UCSD-AML1 (cell line): Measurements from ENCODE around the gene CEP126.

Source experiments
- DNase-seq: peaks from one replicate; lab custom pipeline; 2025; ENCODE audit not compliant: unreplicated experiment; lab: John Stamatoyannopoulos, UW

The CEP126 gene

GRCh38 chr11:101914738-101915426 is at the start of gene CEP126:
Gene CEP126, plus strand, starts transcription at chr11:101915010. Its CDS starts 275 bp downstream, at chr11:101915285.
- peak; percentile 76 for DNase-seq

- DNase-seq, result no peak
These were observed 48.0 kb upstream of the CEP126 start for GRCh38 chr11:101866619-101867491.

- DNase-seq, result no peak
These were observed 46.9 kb upstream of the CEP126 start for GRCh38 chr11:101867951-101868350.

GRCh38 chr11:101870510-101870909 is 44.3 kb upstream of the CEP126 start:
- DNase-seq, result no peak

- DNase-seq, result no peak
These were observed 42.5 kb upstream of the CEP126 start for GRCh38 chr11:101872171-101872882.

- no peak for DNase-seq
These were observed 34.6 kb upstream of the CEP126 start for GRCh38 chr11:101880222-101880621.

GRCh38 chr11:101881586-101881985 is 33.2 kb upstream of the CEP126 start:
- DNase-seq, result no peak

GRCh38 chr11:101885631-101886030 is 29.2 kb upstream of the CEP126 start:
- no peak for DNase-seq

GRCh38 chr11:101889767-101890166 is 25.0 kb upstream of the CEP126 start:
- no peak for DNase-seq

- no peak for DNase-seq
These were observed 20.3 kb upstream of the CEP126 start for GRCh38 chr11:101894505-101894904.

GRCh38 chr11:101907815-101908214 is 7.0 kb upstream of the CEP126 start:
- DNase-seq, result no peak

GRCh38 chr11:101909087-101909486 is 5.7 kb upstream of the CEP126 start:
- DNase-seq, result no peak

- no peak for DNase-seq
These were observed 2.0 kb upstream of the CEP126 start for GRCh38 chr11:101912823-101913284.

- no peak for DNase-seq
These were observed 1.2 kb upstream of the CEP126 start for GRCh38 chr11:101913656-101914055.

GRCh38 chr11:101914341-101914737 is 471 bp upstream of the CEP126 start:
- DNase-seq, result no peak

- DNase-seq, result no peak
These were observed 1.0 kb downstream of the CEP126 start for GRCh38 chr11:101915791-101916291.

- no peak for DNase-seq
These were observed 1.6 kb downstream of the CEP126 start, which contains the start of gene ANGPTL5 for GRCh38 chr11:101916422-101916821. Gene ANGPTL5, minus strand, starts transcription at chr11:101916522. Its CDS starts 8,613 bp downstream, at chr11:101907909.

GRCh38 chr11:101917226-101917625 is 2.4 kb downstream of the CEP126 start:
- DNase-seq, result no peak

GRCh38 chr11:101920992-101921391 is 6.2 kb downstream of the CEP126 start:
- DNase-seq, result no peak

- no peak for DNase-seq
These were observed 8.7 kb downstream of the CEP126 start for GRCh38 chr11:101923554-101923953.

GRCh38 chr11:101929294-101929915 is 14.6 kb downstream of the CEP126 start:
- DNase-seq, result no peak
